WTC11 (cell line): ENCODE measurements around the gene SHROOM3. TPM values are rescaled to one million over a fixed set of nuclear protein-coding genes. Genes with fewer than 3 reads are reported as not detected.

Source experiments
- ATAC-seq: fragments of 200-7000 bp; cut with Tn5 transposase; 2 replicates; pipeline ENCODE4 v1.10.0; 2021; ENCODE audit warnings: mild to moderate bottlenecking, moderate library complexity
- CTCF ChIA-PET: fragments of 300-600 bp; sonication (Branson Sonifier 250); formaldehyde crosslinking; loops from one replicate; lab custom pipeline; 2021; ENCODE audit warnings: antibody characterized with exemption; lab: Charles Lee
- POLR2A ChIA-PET: fragments of 350-600 bp; sonication (Branson Sonifier 250); formaldehyde crosslinking; loops from one replicate; lab custom pipeline; 2021; ENCODE audit warnings: antibody characterized with exemption; lab: Charles Lee
- DNase-seq: peaks from one replicate; pipeline ENCODE4 v3.0.0; 2021; ENCODE audit warnings: low spot score
- H3K27ac Mint-ChIP-seq: 2 replicates; pipeline ENCODE4 v1.8.0; 2021; ENCODE audit warnings: mixed read lengths
- H3K27me3 Mint-ChIP-seq: 2 replicates; pipeline ENCODE4 v1.8.0; 2021; ENCODE audit warnings: low read depth, mild to moderate bottlenecking, moderate library complexity, mixed read lengths
- H3K36me3 Mint-ChIP-seq: 2 replicates; pipeline ENCODE4 v1.8.0; 2021; ENCODE audit warnings: mixed read lengths
- H3K4me1 Mint-ChIP-seq: 2 replicates; pipeline ENCODE4 v1.8.0; 2022; ENCODE audit warnings: mixed read lengths
- H3K4me3 Mint-ChIP-seq: 2 replicates; pipeline ENCODE4 v1.8.0; 2021; ENCODE audit warnings: mild to moderate bottlenecking, moderate library complexity, mixed read lengths
- H3K9me3 Mint-ChIP-seq: 2 replicates; pipeline ENCODE4 v1.8.0; 2021; ENCODE audit warnings: mixed read lengths
- ELF4 ChIP-seq: sonication (generic); formaldehyde crosslinking; IDR thresholded peaks from 2 replicates; pipeline ENCODE4 v1.8.1; 2022; ENCODE audit warnings: low read depth, mild to moderate bottlenecking, moderate library complexity, missing genetic modification reagents
- ESRRA ChIP-seq: sonication (generic); formaldehyde crosslinking; IDR thresholded peaks from 2 replicates; pipeline ENCODE4 v1.8.1; 2022; ENCODE audit warnings: mild to moderate bottlenecking, missing genetic modification reagents, borderline replicate concordance
- FOXK1 ChIP-seq: sonication (generic); formaldehyde crosslinking; IDR thresholded peaks from 2 replicates; pipeline ENCODE4 v1.8.0; 2022; ENCODE audit warnings: mild to moderate bottlenecking, moderate library complexity, missing genetic modification reagents
- GTF2I ChIP-seq: fragments of 250-450 bp; sonication (Bioruptor Pico); conservative IDR thresholded peaks from 2 replicates; pipeline ENCODE4 v1.4.0; 2021; ENCODE audit warnings: mild to moderate bottlenecking
- MYBL2 ChIP-seq: sonication (generic); formaldehyde crosslinking; IDR thresholded peaks from 2 replicates; pipeline ENCODE4 v1.8.1; 2023; ENCODE audit warnings: mild to moderate bottlenecking, moderate library complexity, missing genetic modification reagents
- NFATC4 ChIP-seq: fragments of 250-450 bp; sonication (Bioruptor Pico); IDR thresholded peaks from 2 replicates; pipeline ENCODE4 v1.9.0; 2021; ENCODE audit warnings: mild to moderate bottlenecking
- NFE2L1 ChIP-seq: sonication (generic); formaldehyde crosslinking; IDR thresholded peaks from 2 replicates; pipeline ENCODE4 v1.8.1; 2023; ENCODE audit warnings: missing genetic modification reagents
- RELA ChIP-seq: sonication (generic); formaldehyde crosslinking; IDR thresholded peaks from 2 replicates; pipeline ENCODE4 v1.8.1; 2022; ENCODE audit warnings: missing genetic modification reagents, mild to moderate bottlenecking, borderline replicate concordance
- SMAD3 ChIP-seq: sonication (generic); formaldehyde crosslinking; IDR thresholded peaks from 2 replicates; pipeline ENCODE4 v1.8.0; 2022; ENCODE audit warnings: missing genetic modification reagents, mild to moderate bottlenecking, borderline replicate concordance
- SMAD4 ChIP-seq: sonication (generic); formaldehyde crosslinking; IDR thresholded peaks from 2 replicates; pipeline ENCODE4 v1.8.0; 2022; ENCODE audit warnings: mild to moderate bottlenecking, missing genetic modification reagents
- TEAD1 ChIP-seq: sonication (generic); formaldehyde crosslinking; IDR thresholded peaks from 2 replicates; pipeline ENCODE4 v1.8.0; 2022; ENCODE audit warnings: mild to moderate bottlenecking, missing genetic modification reagents
- ZBTB21 ChIP-seq: sonication (generic); formaldehyde crosslinking; IDR thresholded peaks from 2 replicates; pipeline ENCODE4 v1.8.1; 2023; ENCODE audit warnings: mild to moderate bottlenecking, missing genetic modification reagents, borderline replicate concordance
- ZNF219 ChIP-seq: sonication (generic); formaldehyde crosslinking; IDR thresholded peaks from 2 replicates; pipeline ENCODE4 v1.8.0; 2023; ENCODE audit warnings: missing genetic modification reagents, mild to moderate bottlenecking, borderline replicate concordance
- ZNF671 ChIP-seq: fragments of 250-450 bp; sonication (Bioruptor Pico); IDR thresholded peaks from 2 replicates; pipeline ENCODE4 v1.8.0; 2021; ENCODE audit warnings: mild to moderate bottlenecking
- total RNA-seq: library from RNA; stranded (reverse); gene quantifications from 3 replicates; pipeline ENCODE4 v1.2.3, GENCODE V29; 2021
- TF ChIP-seq, protein P1 (sequence below): sonication (generic); formaldehyde crosslinking; IDR thresholded peaks from 2 replicates; pipeline ENCODE4 v1.8.0; 2022; ENCODE audit warnings: mild to moderate bottlenecking, missing genetic modification reagents
- TF ChIP-seq, protein P2 (sequence below): fragments of 250-450 bp; sonication (Bioruptor Pico); IDR thresholded peaks from 2 replicates; pipeline ENCODE4 v1.9.0; 2021; ENCODE audit warnings: moderate library complexity, mild to moderate bottlenecking, inconsistent platforms, borderline replicate concordance
- TF ChIP-seq, protein P3 (sequence below): fragments of 250-450 bp; sonication (Bioruptor Pico); IDR thresholded peaks from 2 replicates; pipeline ENCODE4 v2.1.2; 2022; ENCODE audit warnings: mild to moderate bottlenecking, moderate library complexity
- TF ChIP-seq, protein P4 (sequence below): sonication (generic); formaldehyde crosslinking; IDR thresholded peaks from 2 replicates; pipeline ENCODE4 v1.8.1; 2022; ENCODE audit warnings: low read depth, missing genetic modification reagents, borderline replicate concordance
- TF ChIP-seq, protein P5 (sequence below): sonication (generic); formaldehyde crosslinking; IDR thresholded peaks from 2 replicates; pipeline ENCODE4 v1.8.1; 2023; ENCODE audit warnings: mild to moderate bottlenecking, moderate library complexity, missing genetic modification reagents

SHROOM3 gene
- total RNA-seq, 1 experiment from 2014 or later, result 71.9 TPM

DNA sequence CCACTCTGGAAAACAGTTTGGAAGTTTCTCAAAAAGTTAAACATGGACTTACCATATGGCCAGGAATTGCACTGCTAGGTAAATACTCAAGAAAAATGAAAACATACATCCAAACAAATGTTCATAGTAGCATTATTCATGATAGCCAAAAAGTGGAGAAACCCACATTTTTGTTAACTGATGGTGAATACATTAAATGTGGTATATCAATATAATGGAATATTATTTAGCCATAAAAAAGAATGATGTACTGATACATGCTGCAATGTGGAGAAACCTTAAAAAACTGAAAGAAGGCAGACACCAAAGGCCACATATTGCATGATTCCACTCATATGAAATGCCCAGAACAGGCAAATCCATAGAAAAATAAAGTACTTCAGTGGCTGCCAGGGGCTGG is 79.1 kb downstream of the SHROOM3 start:
- Mint-ChIP-seq H3K4me1 (peaks cover 27% of the 10 kb centered on the region), H3K27me3 (no peaks in the 10 kb centered on the region), H3K4me3 (no peak overlapping the region), H3K36me3 (peaks cover 9% of the 10 kb centered on the region), H3K27ac (no peak overlapping the region), H3K9me3 (peaks cover 10% of the 10 kb centered on the region; the same call in 1 of the 2 replicates)
- TF ChIP-seq TEAD1 (CRISPR knock-in tag), result no peak
- no peak for DNase-seq
- ChIA-PET POLR2A (no interaction called here), CTCF (no interaction called here)
- no peak for ATAC-seq

DNA sequence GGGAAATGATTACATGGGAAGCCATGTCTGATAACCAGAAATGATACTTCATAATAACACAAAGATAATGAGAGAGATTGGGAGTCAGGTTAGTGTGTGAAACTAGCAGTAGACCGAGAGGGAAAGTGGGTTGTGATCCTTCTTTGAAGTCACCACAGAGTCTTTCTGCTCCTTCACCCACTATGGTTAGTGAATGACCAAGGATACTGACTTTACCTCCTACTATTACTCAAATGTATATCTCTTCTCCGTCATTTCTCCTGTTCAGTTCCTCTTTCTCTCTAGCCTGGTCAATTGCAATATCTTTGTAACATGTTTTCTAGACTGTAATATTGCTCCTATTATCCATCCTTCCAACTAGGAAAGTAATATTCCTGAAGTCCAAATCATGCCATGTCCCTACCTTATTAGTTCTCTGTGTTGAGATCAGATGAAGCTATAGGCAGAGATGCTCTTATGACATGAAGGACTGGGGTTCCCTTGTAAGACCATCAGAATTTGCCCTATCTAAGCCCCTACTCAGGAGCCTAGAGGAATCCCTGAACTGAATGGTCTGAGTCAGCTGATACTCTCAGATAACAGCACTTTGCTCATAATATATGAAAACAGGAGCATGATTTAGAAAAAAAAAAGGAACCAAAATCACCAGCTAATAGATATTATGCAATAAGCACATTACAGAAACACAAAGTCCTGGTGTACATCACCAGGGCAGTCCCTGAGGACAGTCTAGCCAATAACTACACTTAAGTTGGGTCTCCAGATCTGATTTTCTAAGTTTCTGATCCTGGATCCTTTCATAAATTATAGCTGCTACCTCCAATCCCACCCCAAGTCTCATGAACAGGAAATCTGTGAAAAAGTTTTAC is 81.2 kb downstream of the SHROOM3 start:
- H3K9me3 Mint-ChIP-seq, result peaks cover 14% of the 10 kb centered on the region
- CTCF ChIA-PET, result interaction anchor here (0.9 to 2.4 kb wide), 3 partner anchors 11 to 242 kb away, joined by 3 to 11 read pairs (median 3); no protein-coding TSS in a partner anchor
- peaks cover 27% of the 10 kb centered on the region for H3K4me1 Mint-ChIP-seq
- TF ChIP-seq NFE2L1 (CRISPR knock-in tag) (no peak), ZNF219 (CRISPR knock-in tag) (no peak), ZNF671 (CRISPR knock-in tag) (no peak), ESRRA (CRISPR knock-in tag) (no peak)
- TF ChIP-seq, protein P1, sequence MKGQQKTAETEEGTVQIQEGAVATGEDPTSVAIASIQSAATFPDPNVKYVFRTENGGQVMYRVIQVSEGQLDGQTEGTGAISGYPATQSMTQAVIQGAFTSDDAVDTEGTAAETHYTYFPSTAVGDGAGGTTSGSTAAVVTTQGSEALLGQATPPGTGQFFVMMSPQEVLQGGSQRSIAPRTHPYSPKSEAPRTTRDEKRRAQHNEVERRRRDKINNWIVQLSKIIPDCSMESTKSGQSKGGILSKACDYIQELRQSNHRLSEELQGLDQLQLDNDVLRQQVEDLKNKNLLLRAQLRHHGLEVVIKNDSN (CRISPR knock-in tag), result no peak
- TF ChIP-seq, protein P2, sequence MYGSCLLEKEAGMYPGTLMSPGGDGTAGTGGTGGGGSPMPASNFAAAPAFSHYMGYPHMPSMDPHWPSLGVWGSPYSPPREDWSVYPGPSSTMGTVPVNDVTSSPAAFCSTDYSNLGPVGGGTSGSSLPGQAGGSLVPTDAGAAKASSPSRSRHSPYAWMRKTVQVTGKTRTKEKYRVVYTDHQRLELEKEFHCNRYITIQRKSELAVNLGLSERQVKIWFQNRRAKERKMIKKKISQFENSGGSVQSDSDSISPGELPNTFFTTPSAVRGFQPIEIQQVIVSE (CRISPR knock-in tag), result no peak
- TF ChIP-seq, protein P3, sequence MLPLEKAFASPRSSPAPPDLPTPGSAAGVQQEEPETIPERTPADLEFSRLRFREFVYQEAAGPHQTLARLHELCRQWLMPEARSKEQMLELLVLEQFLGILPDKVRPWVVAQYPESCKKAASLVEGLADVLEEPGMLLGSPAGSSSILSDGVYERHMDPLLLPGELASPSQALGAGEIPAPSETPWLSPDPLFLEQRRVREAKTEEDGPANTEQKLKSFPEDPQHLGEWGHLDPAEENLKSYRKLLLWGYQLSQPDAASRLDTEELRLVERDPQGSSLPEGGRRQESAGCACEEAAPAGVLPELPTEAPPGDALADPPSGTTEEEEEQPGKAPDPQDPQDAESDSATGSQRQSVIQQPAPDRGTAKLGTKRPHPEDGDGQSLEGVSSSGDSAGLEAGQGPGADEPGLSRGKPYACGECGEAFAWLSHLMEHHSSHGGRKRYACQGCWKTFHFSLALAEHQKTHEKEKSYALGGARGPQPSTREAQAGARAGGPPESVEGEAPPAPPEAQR, result no peak
- TF ChIP-seq, all 79 proteins: peak for 0
- DNase-seq (no peak), ATAC-seq (no peak)
- no peak overlapping the region for H3K27ac Mint-ChIP-seq
- H3K27me3 Mint-ChIP-seq, result no peaks in the 10 kb centered on the region
- H3K4me3 Mint-ChIP-seq, result no peak overlapping the region
- peaks cover 9% of the 10 kb centered on the region for H3K36me3 Mint-ChIP-seq
- POLR2A ChIA-PET, result interaction anchor here (1.1 kb wide), 1 partner anchor 217 kb away, joined by 4 read pairs; no protein-coding TSS in a partner anchor

DNA sequence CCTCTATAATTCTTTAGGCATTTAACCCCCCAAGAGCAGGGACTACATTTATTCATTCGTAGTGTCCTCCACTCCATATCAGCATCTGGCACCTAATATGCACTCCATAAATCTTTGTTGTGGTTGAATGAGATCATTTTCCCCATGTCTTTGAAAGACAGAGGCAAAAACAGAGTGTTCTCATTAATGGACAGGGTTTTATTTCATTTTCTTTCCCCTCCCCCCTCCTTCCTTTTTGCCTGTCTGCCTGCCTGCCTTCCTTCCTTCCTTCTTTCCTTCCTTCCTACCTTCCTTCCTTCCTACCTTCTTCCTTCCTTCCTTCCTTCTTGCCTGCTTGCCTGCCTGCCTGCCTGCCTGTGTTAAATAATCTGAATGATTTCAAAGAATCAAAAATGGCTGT is 83.2 kb downstream of the SHROOM3 start:
- TF ChIP-seq ELF4 (CRISPR knock-in tag), result no peak
- TF ChIP-seq SMAD4 (CRISPR knock-in tag), result no peak
- TF ChIP-seq FOXK1, result no peak
- TF ChIP-seq, protein P4, sequence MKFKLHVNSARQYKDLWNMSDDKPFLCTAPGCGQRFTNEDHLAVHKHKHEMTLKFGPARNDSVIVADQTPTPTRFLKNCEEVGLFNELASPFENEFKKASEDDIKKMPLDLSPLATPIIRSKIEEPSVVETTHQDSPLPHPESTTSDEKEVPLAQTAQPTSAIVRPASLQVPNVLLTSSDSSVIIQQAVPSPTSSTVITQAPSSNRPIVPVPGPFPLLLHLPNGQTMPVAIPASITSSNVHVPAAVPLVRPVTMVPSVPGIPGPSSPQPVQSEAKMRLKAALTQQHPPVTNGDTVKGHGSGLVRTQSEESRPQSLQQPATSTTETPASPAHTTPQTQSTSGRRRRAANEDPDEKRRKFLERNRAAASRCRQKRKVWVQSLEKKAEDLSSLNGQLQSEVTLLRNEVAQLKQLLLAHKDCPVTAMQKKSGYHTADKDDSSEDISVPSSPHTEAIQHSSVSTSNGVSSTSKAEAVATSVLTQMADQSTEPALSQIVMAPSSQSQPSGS, result no peak
- TF ChIP-seq ZBTB21 (CRISPR knock-in tag), result no peak
- no peak for TF ChIP-seq SMAD3 (CRISPR knock-in tag)
- no peak for TF ChIP-seq NFATC4 (CRISPR knock-in tag)
- TF ChIP-seq, protein P5, sequence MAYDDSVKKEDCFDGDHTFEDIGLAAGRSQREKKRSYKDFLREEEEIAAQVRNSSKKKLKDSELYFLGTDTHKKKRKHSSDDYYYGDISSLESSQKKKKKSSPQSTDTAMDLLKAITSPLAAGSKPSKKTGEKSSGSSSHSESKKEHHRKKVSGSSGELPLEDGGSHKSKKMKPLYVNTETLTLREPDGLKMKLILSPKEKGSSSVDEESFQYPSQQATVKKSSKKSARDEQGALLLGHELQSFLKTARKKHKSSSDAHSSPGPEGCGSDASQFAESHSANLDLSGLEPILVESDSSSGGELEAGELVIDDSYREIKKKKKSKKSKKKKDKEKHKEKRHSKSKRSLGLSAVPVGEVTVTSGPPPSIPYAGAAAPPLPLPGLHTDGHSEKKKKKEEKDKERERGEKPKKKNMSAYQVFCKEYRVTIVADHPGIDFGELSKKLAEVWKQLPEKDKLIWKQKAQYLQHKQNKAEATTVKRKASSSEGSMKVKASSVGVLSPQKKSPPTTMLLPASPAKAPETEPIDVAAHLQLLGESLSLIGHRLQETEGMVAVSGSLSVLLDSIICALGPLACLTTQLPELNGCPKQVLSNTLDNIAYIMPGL (CRISPR knock-in tag), result no peak
- no peak for TF ChIP-seq GTF2I (CRISPR knock-in tag)
- TF ChIP-seq RELA (CRISPR knock-in tag), result no peak
- TF ChIP-seq MYBL2 (CRISPR knock-in tag), result no peak
- Mint-ChIP-seq H3K36me3 (peaks cover 13% of the 10 kb centered on the region), H3K27me3 (no peaks in the 10 kb centered on the region), H3K27ac (no peak overlapping the region), H3K4me3 (no peak overlapping the region), H3K9me3 (peaks cover 19% of the 10 kb centered on the region), H3K4me1 (peaks cover 13% of the 10 kb centered on the region)
- ATAC-seq (no peak), DNase-seq (no peak)
- CTCF ChIA-PET, result interaction anchor here (0.6 to 1.0 kb wide), 2 partner anchors 9 to 62 kb away, joined by 3 to 4 read pairs; no protein-coding TSS in a partner anchor
- POLR2A ChIA-PET, result interaction anchor here (0.8 to 1.0 kb wide), 2 partner anchors 21 to 240 kb away, joined by 3 read pairs; no protein-coding TSS in a partner anchor
